NCI-H2171 (cell line): ENCODE data around the gene LCORL.
"Not testable (repeated sequence)": the region's sequence is repeated elsewhere in the genome, so short reads cannot be mapped to it uniquely, and the experiment has no call there.

ENCODE experiments used
- DNase-seq: peaks from one replicate; lab custom pipeline; 2025; lab: John Stamatoyannopoulos, UW

LCORL gene

GRCh38 chr4:17932041-17932440 is 89.5 kb downstream of the LCORL start:
- no peak for DNase-seq

GRCh38 chr4:17930256-17930655 is 91.3 kb downstream of the LCORL start:
- DNase-seq, result no peak

- no peak for DNase-seq
These were observed 97.4 kb downstream of the LCORL start for GRCh38 chr4:17924189-17924588.

DNA sequence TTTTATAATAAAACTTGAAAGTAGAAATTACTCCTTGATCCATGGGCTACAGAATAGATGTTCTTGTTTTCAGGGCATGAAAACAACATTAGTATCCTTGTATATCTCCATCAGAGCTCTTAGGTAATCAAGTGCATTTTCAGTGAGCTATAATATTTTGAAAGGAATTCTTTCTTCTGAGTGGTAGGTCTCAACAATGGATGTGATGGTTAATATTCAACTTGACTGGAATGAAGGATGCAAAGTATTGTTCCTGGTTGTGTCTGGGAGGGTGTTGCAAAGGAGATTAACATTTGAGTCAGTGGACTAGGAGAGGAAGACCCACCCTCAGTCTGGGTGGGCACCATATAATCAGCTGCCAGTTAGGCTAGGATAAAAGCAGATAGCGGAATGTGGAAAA is 100.1 kb downstream of the LCORL start:
- DNase-seq, result no peak

GRCh38 chr4:17920681-17921080 is 100.9 kb downstream of the LCORL start:
- DNase-seq, result no peak

- DNase-seq, result no peak
These were observed 106.1 kb downstream of the LCORL start for GRCh38 chr4:17915439-17915838.

DNA sequence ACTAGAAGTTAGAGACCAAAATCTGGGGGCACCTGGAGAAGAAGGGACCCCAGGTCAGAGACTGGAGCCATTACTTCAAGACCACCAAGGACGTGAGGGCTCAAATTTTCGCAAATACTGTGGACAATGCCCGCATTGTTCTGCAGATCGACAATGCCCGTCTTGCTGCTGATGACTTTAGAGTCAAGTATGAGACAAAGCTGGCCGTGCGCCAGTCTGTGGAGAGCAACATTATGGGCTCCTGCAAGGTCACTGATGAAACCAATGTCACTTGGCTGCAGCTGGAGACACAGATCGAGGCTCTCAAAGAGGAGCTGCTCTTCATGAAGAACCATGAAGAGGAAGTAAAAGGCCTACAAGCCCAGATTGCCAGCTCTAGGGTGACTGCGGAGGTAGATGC is 109.5 kb downstream of the LCORL start:
- DNase-seq, result no peak

GRCh38 chr4:17911608-17912007 is 109.9 kb downstream of the LCORL start:
- no peak for DNase-seq

GRCh38 chr4:17898553-17899055 is 123.0 kb downstream of the LCORL start:
- no peak for DNase-seq

DNA sequence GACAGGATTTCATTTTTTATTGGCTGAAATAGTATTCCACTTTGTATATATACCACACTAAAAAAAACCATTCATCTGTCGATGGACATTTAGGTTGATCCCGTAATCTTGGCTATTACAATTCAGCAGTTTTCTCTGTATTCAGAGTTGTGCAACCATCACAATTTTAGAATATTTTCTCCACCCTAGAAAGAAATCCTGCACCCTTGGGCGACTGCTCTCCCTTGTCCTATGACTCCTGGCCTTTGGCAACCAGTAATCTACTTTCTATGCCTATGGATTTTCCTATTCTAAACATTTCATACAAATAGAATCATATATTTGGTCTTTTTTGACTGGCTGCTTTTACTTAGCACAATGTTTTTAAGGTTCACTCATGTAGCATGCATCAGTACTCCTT is 126.1 kb downstream of the LCORL start:
- DNase-seq, result no peak

DNA sequence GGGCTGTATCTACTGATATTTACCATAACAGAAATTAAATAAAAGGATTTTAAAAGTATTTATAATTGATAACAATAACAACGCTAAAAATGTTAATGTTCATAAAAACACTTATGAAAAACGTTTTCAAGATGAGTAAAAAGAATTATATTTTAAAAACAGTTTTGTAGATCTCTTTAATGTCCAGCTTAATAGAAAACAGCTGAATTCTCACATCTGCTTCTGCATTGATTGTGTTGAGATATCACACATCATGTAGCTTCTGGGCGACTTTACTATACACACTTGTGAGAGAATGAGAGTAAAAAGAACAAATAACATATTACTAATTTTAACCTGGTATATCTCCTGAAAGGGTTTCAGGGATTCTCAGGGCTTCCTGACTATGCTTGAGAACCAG is 127.1 kb downstream of the LCORL start:
- DNase-seq, result no peak

DNA sequence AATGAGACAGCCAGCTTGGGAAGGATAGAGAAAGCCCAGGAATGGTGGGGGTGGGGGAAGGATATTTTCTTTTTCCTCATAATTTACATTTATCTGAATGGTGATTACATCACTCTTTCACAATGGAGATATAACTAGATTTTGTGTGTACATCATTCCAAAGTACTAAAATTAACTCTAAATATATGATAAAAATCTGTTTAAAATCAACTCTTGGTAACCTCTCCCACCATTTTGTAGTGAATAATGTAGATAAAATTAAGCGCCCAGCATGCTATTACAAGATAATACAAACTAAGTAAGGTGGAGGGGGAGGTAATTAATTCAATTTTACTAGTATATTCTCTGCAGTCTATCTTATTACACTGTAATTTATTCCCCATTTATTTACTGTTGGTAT is 131.9 kb downstream of the LCORL start:
- DNase-seq, result no peak

DNA sequence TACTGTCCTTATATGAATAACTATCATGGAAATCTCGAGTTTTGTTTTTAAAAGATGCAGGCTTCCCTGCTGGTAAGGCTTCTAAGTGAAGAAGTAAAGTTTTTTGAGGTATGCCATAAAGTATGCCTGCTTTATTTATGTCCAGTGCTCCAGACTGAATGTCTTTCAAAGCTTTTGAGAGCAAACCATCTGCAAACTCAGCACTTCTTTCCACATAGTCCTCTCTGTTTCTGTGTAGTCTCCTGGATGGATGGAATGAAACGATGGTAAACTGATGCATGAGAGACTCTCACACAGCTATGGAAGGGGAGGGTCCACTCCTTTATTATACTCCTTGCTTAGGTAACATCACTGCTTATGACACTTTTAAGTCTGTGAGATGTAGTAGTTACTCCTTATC is 137.0 kb downstream of the LCORL start:
- no peak for DNase-seq

DNA sequence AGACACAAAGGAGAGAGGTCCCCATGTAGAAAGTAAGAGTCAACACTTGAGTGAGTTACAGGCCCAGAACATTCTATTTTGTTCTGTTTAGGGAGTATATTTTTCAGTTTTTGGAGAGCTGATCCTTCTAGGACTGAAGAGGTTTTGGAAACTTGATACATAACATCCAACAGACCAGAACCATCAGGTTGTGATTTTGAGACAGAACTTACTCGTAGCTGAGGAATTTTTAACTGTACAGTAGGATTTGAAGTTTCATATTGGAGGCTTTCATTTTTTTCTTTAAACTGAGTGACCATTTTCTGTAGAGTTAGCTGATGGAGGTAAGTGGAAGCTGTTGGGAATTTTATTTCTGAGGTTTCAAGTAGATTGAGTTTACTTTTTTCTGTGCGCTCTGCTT is 137.5 kb downstream of the LCORL start:
- no peak for DNase-seq

GRCh38 chr4:17877661-17878060 is 143.9 kb downstream of the LCORL start:
- no peak for DNase-seq

DNA sequence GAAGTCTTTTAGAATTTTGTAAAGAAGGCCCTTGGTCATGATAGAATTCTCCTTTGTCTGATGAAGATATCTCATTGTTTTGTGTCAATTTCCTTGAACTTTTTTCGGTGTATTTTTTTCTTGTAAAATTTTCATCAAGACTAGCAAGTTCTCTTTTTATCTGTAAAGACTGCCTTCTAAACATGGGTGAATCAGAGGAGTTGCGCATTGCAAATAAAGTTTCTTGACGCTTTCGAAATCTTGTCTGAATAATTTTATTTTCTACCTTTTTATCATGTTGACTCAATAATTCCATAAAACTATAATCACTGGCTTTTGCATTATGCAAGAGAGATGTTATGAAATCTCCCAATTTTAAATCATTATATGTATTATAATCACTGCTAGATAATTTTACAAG is 144.6 kb downstream of the LCORL start:
- no peak for DNase-seq

DNA sequence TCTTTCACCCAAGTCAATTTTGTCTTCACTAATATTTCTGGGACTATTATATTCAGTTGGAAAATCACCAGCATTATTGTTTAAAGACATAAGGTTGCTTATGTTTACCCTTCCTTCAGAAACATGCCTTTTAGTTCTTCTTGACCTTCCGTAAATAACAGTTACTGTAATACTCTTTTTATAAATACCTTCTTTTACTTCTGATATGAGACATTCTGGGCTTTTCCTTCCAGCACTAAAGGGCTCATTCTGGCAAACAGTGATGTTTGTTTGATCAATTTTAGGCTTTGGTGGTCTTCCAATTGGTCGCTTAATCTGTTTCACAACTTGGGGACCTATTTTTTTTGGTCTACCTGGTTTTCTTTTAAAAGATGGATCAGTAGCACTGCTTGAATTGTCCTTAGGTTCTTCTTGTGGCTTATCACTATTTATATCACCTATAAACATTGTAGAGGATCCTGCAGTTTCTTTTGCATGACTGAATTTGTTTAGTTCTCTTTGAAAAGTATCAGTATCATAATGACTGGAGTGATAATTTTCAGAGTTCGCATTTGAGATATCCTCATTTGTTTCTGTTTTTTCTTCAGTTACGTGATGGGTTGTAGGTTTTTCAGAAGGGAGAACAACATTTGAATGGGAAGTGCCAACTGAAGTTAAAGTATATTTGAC is 146.0 kb downstream of the LCORL start:
- DNase-seq, result no peak

DNA sequence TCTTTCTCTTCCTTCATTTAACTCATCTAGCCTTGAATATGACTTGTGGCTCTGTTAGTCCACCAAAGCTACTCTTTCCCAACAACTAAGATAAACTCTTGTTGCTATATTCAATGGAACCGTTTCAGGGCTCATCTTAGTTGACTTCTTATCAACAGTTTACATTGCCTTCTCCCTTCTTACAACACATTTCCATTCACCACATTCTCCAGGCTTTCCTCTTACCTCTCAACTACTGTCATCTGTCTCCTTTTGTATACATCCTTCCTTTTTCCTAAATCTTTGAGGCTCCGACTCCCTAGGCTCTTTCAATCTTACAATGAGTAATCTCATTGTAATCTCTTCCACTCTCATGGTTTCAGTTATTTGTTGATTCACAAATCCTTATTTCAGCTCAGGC is 152.2 kb downstream of the LCORL start:
- DNase-seq, result no peak

GRCh38 chr4:17867276-17867675 is 154.3 kb downstream of the LCORL start:
- DNase-seq, result no peak

GRCh38 chr4:17866810-17867209 is 154.7 kb downstream of the LCORL start:
- DNase-seq, result no peak

DNA sequence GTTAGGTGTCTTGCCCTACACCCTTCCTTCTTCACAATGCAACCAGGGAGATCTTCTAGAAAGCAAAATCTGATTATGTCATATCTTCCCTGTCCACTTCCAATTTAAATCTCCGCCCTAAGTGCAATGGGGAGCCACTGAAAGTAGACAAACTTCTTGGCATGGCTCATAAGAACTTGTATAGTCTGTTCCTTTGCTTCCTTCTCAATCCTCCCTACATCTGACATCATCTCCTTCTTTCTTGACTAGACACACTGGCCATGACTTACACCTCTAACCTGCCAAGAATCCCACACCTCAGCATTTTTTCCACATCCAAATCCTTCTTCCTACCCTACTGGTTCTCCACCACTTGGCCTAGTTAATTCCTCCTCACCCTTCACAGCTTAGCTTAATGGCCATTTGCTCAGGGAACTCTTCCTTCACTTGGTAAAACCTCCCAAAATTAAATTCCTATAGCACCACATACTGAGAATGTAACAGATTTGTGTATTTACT is 155.6 kb downstream of the LCORL start:
- no peak for DNase-seq

DNA sequence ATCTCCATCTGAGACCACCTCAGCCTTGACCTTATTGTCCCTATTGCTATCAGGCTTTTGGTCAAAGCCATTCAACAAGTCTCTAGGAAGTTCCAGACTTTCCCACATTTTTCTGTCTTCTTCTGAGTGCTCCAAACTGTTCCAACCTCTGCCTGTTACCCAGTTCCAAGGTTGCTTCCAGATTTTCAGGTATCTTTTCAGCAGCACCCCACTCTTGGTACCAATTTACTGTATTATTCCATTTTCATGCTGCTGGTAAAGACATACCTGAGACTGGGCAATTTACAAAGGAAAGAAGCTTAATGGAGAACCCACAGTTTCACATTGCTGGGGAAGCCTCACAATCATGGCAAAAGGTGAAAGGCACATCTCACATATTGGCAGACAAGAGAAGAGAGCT is 159.6 kb downstream of the LCORL start:
- not testable (repeated sequence) for DNase-seq

DNA sequence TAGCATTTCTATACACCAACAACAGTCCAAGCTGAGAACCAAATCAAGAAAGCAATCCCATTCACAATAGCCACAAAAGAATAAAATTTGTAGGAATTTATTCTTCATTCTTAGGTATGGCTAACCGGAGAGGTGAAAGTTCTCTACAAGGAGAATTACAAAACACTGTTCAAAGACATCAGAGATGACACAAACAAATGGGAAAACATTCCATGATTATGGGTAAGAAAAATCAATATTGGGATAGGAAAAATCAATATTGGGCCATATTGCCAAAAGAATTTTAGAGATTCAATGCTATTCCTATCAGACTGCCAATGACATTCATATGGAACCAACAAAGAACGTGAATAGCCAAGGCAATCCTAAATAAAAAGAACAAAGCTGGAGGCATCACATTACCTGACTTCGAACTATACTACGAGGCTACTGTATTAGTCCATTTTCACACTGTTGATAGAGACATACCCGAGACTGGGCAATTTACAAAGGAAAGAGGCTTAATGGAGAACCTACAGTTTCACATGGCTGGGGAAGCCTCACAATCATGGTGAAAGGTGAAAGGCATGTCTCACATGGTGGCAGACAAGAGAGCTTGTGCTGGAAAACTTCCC is 161.7 kb downstream of the LCORL start:
- no peak for DNase-seq

DNA sequence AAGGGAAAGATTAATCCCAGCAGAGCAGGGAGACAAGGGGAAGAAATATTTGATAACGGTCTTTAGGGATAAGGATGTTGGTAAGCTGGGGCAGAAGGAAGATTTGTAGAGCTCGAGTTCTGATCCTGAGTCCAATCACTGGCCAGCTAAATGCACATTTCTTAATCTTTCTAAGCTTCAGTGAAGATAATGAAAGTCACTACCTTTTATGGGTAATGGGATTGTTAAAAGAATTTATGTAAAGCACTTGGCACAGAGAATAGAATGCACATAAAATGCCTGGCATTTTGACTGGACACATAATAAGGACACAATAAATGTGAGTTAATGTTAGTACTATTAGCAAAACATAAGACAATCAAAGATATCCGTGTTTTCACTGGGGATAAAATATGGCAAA is 167.5 kb downstream of the LCORL start:
- no peak for DNase-seq
